GM18867 (cell line): ENCODE results near the gene CYP2S1.
"Not testable (repeated sequence)": the region's sequence is repeated elsewhere in the genome, so short reads cannot be mapped to it uniquely, and the experiment has no call there.

Experiments
- ATAC-seq: cut with Tn5 transposase; IDR thresholded peaks from one replicate; pipeline ENCODE4 v1.9.1; 2021; ENCODE audit warnings: mild to moderate bottlenecking, moderate library complexity; ENCODE audit not compliant: unreplicated experiment

CYP2S1 gene

GRCh38 chr19:41192574-41193429, at the start of gene CYP2S1:
Gene CYP2S1 (plus strand): TSS chr19:41193219. CDS start chr19:41193265, 46 bp downstream.
- no peak for ATAC-seq

- no peak for ATAC-seq
Observed at GRCh38 chr19:41144403-41144802, 48.6 kb upstream of the CYP2S1 start.

- no peak for ATAC-seq
Observed at GRCh38 chr19:41149831-41150230, 43.2 kb upstream of the CYP2S1 start.

- ATAC-seq, result not testable (repeated sequence)
Observed at GRCh38 chr19:41150986-41151385, 42.0 kb upstream of the CYP2S1 start.

GRCh38 chr19:41154060-41154459, 39.0 kb upstream of the CYP2S1 start:
- ATAC-seq, result no peak

- ATAC-seq, result no peak
Observed at GRCh38 chr19:41156207-41156606, 36.8 kb upstream of the CYP2S1 start.

GRCh38 chr19:41159881-41160280, 33.1 kb upstream of the CYP2S1 start:
- no peak for ATAC-seq

- no peak for ATAC-seq
Observed at GRCh38 chr19:41161903-41162302, 31.1 kb upstream of the CYP2S1 start.

- no peak for ATAC-seq
Observed at GRCh38 chr19:41166944-41167804, 25.8 kb upstream of the CYP2S1 start.

- no peak for ATAC-seq
Observed at GRCh38 chr19:41172297-41173164, 20.5 kb upstream of the CYP2S1 start.

- ATAC-seq, result no peak
Observed at GRCh38 chr19:41174297-41174928, 18.6 kb upstream of the CYP2S1 start.

- ATAC-seq, result no peak
Observed at GRCh38 chr19:41175801-41176777, 16.9 kb upstream of the CYP2S1 start.

GRCh38 chr19:41180173-41180572, 12.8 kb upstream of the CYP2S1 start:
- ATAC-seq, result not testable (repeated sequence)

- ATAC-seq, result no peak
Observed at GRCh38 chr19:41186971-41187883, 5.8 kb upstream of the CYP2S1 start.

GRCh38 chr19:41187884-41188279, 5.1 kb upstream of the CYP2S1 start:
- ATAC-seq, result no peak

GRCh38 chr19:41189425-41190065, 3.5 kb upstream of the CYP2S1 start:
- ATAC-seq, result no peak

- ATAC-seq, result no peak
Observed at GRCh38 chr19:41193430-41194156, 574 bp downstream of the CYP2S1 start.
